ENCODE results near the gene SKA2.
"Not testable (repeated sequence)": the region's sequence is repeated elsewhere in the genome, so short reads cannot be mapped to it uniquely, and the experiment has no call there.

The SKA2 gene

DNA sequence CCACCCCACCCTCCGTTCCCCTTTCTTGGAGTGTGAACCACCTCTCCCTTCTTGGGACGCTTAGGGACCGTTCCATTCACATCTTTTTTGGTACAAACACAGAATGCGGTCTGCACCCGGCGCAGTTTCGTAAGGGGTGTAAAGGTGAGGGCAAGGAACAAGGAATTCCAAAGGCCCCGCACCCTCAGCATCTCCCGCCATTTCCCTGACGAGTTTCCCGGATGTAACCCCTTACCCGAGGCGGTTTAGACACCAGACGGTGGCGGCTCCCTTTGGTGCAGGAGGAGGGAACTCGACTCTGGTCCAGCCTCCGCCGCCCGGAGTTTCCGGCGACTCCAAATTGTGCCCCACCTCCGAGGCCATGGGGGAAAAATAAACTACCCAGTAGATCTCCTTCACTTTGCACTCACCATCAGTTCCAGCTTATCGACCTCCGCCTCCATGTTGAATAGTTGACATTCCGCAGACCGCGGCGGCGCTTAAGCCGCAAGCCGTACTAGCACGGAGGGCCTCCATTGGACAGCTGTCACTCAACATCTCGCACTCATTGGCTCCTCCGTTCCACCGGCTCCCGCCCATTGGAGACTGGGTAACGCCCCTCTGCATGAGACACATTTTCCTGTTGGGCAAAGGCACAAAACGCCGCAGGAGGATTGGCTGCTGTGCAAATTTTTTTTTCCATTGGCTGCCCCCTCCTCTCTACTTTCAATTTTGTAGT is at the start of gene SKA2:
Gene SKA2, minus strand, starts transcription at position 466 of the 718 bp plus-strand sequence. Its CDS starts 23 bp downstream, at position 443.
- peak; percentile 80 for DNase-seq (ENCODE audit: low spot score)

DNA sequence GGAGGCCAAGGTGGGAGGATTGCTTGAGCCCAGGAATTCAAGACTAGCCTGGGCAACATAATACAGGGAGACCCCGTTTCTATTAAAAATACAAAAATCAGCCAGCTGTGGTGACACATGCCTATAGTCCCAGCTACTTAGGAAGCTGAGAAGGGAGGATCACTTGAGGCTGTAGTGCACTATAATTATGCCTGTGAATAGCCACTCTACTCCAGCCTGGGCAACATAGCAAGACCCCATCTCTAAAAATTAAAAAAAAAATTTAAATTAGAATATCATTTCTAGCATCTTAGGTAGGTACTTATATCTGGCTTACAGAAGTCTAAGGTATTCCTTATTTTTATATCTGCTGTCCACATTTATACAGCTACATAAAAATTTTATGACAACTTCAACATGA is 47.3 kb upstream of the SKA2 start:
- no peak for DNase-seq (ENCODE audit: low spot score)

DNA sequence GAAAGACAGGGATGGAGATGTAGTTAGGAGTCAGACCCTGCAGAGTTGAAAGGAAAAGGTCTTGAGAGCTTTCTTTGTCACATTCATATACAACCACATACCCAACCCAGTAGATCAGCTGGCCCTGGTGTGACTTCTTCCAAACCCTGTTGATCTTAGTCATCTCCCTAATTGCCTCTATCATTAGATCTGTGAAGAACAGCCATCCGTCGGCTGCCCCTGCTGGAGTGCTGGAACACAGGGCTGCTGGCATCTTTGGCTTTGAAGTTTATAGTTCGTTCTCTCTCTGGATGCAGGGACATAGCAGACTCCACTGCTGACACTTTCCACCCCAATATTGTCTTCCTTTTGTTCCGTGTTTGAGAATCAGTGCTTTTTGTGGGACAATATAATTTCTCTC is 44.4 kb upstream of the SKA2 start:
- no peak for DNase-seq (ENCODE audit: low spot score)

GRCh38 chr17:59193336-59193862 is 38.4 kb upstream of the SKA2 start:
- no peak for DNase-seq (ENCODE audit: low spot score)

- no peak for DNase-seq (ENCODE audit: low spot score)
Observed at GRCh38 chr17:59190806-59191205, 35.8 kb upstream of the SKA2 start.

DNA sequence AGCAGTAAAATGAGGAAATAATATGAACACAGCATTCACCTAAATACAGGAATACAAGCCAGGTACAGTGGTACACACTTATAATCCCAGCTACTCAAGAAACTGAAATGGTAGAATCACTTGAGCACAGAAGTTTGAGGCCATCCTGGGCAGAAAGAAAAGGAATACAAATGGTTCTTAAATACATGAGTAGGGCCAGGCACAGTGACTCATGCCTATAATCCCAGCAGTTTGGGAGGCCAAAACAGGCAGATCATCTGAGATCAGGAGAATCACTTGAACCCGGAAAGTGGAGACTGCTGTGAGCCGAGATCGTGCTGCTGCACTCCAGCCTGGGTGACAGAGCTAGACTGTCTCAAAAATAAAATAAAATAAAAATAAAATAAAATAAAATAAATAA is 31.9 kb upstream of the SKA2 start:
- no peak for DNase-seq (ENCODE audit: low spot score)

DNA sequence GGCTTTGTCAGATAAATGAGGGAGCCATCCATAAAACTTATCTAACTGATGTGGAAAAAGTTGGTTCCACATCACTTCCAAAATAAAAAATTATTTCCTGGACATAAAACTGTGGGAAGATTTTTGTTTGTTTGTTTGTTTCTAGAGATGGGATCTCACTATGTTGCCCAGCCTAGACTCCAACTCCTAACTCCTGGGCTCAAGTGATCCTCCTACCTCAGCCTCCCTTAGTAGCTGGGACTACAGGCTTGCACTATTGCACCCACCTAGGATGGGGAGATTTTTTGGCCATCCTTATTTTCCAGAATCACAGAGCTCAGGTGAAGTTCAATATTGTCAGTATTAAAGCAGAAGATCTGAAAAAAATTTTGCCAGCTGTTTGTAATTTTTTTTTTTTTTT is 31.0 kb upstream of the SKA2 start:
- no peak for DNase-seq (ENCODE audit: low spot score)

GRCh38 chr17:59181481-59181880 is 26.5 kb upstream of the SKA2 start:
- DNase-seq (ENCODE audit: low spot score), result no peak

GRCh38 chr17:59180626-59181025 is 25.6 kb upstream of the SKA2 start:
- DNase-seq (ENCODE audit: low spot score), result no peak

DNA sequence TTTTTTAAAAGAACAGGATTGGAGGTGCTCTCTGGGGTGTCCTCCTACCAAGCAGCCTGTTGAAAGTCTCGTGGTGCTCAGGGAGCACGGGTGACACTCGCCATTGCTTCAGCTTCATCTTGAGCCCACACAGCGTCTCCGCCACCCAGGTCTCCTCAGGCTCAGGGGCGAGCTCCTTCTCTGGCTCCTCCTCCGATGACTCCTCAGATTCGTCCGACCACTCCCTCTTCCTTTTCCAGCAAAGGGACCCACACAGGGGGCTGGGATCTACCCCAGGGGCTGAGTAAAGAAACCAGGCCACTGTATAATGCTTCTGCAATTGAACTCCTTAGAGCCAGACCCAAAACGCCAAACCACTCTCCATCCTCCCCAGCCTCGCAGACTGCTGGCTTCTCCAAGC is 24.6 kb upstream of the SKA2 start:
- DNase-seq (ENCODE audit: low spot score), result not testable (repeated sequence)

GRCh38 chr17:59178266-59178985 is 23.4 kb upstream of the SKA2 start:
- DNase-seq (ENCODE audit: low spot score), result no peak

DNA sequence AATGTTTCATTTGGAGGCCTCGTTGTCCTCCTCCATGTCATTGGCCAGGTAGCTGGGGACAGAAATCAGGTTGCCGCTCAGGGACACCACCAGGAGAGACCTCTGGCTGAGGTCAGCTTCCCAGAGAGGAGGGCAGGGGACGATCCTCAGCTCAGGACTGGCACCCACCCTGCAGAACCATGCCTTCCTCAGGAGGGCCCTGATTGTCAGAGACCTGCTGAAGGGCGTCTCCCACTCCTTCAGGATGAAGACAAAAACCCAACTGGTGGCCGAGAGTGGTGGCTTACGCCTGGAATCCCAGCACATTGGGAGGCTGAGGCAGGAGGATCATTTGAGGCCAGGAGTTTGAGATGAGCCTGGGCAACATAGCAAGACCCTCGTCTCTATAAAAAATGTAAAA is 20.1 kb upstream of the SKA2 start:
- no peak for DNase-seq (ENCODE audit: low spot score)

- DNase-seq (ENCODE audit: low spot score), result no peak
Observed at GRCh38 chr17:59174671-59175070, 19.7 kb upstream of the SKA2 start.

- no peak for DNase-seq (ENCODE audit: low spot score)
Observed at GRCh38 chr17:59172436-59173004, 17.5 kb upstream of the SKA2 start.

DNA sequence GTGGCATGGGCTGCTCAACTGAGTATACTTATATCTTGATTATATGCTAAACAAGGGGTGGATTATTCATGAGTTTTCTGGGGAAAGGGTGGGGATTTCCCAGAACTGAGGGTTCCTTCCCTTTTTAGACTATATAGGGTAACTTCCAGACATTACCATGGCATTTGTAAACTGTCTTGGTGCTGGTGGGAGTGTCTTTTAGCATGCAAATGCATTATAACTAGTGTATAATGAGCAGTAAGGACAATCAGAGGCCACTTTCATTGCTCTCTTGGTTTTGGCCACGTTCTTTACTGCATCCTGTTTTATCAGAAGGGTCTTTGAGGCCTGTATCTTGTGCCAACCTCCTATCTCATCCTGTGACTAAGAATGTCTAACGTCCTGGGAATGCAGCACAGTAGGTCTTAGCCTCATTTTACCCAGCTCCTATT is 12.6 kb upstream of the SKA2 start:
- no peak for DNase-seq (ENCODE audit: low spot score)

GRCh38 chr17:59165933-59166342 is 11.0 kb upstream of the SKA2 start:
- peak; percentile 68 for DNase-seq (ENCODE audit: low spot score)

- no peak for DNase-seq (ENCODE audit: low spot score)
Observed at GRCh38 chr17:59161477-59161876, 6.5 kb upstream of the SKA2 start.

DNA sequence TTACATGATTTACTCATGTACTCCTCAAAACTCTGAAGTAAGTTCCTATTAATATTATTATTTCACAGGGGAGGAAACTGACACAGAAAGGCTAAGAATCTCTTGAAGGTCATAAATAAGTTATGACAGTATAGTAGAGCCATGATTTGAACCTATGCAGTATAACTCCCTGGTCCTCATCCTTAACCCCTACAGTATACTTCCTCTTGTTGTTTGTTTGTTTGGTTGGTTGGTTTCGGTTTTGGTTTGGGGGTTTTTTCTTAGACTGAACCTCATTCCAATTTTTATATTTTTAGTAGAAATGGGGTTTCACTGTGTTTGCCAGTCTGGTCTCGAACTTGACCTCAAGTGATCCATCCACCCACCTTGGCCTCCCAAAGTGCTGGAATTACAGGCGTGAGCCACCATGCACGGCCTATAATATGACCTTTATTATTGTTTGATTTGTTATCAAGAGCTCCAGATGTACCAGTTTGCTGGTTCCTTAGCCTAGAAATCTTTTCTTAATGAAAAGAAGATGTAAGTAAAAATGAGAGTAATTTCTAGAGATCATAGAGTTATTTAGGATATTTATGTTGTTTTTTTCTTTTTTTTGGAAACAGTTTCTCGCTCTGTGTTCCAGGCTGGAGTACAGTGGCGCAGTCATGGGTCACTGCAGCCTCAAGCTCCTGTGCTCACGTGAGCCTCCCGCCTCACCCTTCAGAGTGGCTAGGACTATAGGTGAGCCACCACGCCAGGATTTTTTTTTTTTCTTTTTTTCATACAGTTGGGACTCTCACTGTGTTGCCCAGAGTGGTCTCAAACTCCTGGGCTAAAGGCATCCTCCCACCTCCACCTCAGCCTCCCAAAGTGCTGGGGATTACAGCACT is 5.4 kb upstream of the SKA2 start:
- DNase-seq (ENCODE audit: low spot score), result no peak

- DNase-seq (ENCODE audit: low spot score), result peak; percentile 89
Observed at GRCh38 chr17:59155439-59156177, 622 bp upstream of the SKA2 start, which contains the start of gene PRR11. Gene PRR11, plus strand, starts transcription at chr17:59155746. Its CDS starts 14,007 bp downstream, at chr17:59169753.

GRCh38 chr17:59154292-59154720 is 680 bp downstream of the SKA2 start:
- no peak for DNase-seq (ENCODE audit: low spot score)

DNA sequence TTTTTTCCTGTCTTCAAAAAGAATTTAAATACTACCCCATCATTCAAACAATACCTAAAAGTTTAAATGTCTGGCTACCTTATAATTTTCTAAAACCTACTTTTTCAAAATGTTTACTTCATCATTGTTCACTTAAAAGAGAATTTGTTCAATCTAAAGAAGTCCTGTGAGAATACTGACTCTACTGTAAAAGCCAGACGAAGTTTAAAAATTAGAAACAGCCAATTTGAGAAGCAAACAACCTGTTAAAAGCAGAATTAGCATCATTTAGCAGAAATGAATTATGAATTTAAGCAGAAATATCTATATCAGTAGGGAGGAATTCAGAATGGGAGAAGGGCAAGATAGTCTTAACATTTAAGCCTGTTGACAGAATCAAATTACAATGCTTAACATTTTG is 2.1 kb downstream of the SKA2 start:
- DNase-seq (ENCODE audit: low spot score), result no peak
